Kidney (tissue), 14 donors: ENCODE results near the gene NSMCE4A. TPM values are rescaled to one million over a fixed set of nuclear protein-coding genes. Genes with fewer than 3 reads are reported as not detected.

Source experiments
- DNase-seq, 5 donors: peaks; one replicate each; pipeline ENCODE4 v3.0.0-alpha.2; 2013 to 2020
- FAIRE-seq: peaks from 2 replicates; lab custom pipeline; 2012; peaks lifted over from hg19 to GRCh38; lab: Jason Lieb, UNC
- H3K27ac ChIP-seq, 2 donors: one replicate each; pipeline ENCODE4 v1.7.0; 2013; ENCODE audit warnings: low read depth in 2 of 2, low read length in 2 of 2, inconsistent platforms in 1 of 2
- H3K27me3 ChIP-seq: one replicate; pipeline ENCODE4 v1.7.1; 2013; ENCODE audit warnings: low read length, inconsistent platforms; ENCODE audit not compliant: control insufficient read depth, insufficient read depth
- H3K36me3 ChIP-seq, 3 donors: one replicate each; pipeline versions ENCODE4 v1.7.0 to v1.7.1; 2013; ENCODE audit warnings: low read length in 3 of 3, control low read depth in 1 of 3, inconsistent platforms in 1 of 3; ENCODE audit not compliant: insufficient read depth in 3 of 3, control insufficient read depth in 2 of 3
- H3K4me1 ChIP-seq, 3 donors: one replicate each; pipeline versions ENCODE4 v1.7.0 to v1.7.1; 2013; ENCODE audit warnings: low read length in 3 of 3, inconsistent platforms in 1 of 3, low read depth in 1 of 3; ENCODE audit not compliant: control insufficient read depth in 2 of 3, insufficient read depth in 2 of 3
- H3K4me3 ChIP-seq, 3 donors: one replicate each; pipeline versions ENCODE4 v1.7.0 to v1.8.1; 2013; ENCODE audit warnings: low read length in 3 of 3, control low read depth in 1 of 3, inconsistent platforms in 1 of 3
- H3K9ac ChIP-seq, 3 donors: one replicate each; pipeline versions ENCODE4 v1.7.0 to v1.7.1; 2013; ENCODE audit warnings: low read length in 3 of 3, control low read depth in 1 of 3, inconsistent platforms in 1 of 3
- H3K9me3 ChIP-seq, 3 donors: one replicate each; pipeline versions ENCODE4 v1.7.0 to v1.7.1; 2013; ENCODE audit warnings: low read length in 3 of 3, control low read depth in 1 of 3, inconsistent platforms in 1 of 3; ENCODE audit not compliant: control insufficient read depth in 2 of 3, insufficient read depth in 1 of 3
- intact Hi-C: fragments of 100-400 bp; cut with DNase I; formaldehyde crosslinking; loops from one replicate; pipeline ENCODE4 v1.11.1; 2022
- polyA plus RNA-seq: library from polyadenylated mRNA; stranded (reverse); fragments of 350-450 nt; fragmentation: Illumina TruSeq; extraction: RNeasy Lipid Tissue Mini Kit (QIAGEN cat#74804); gene quantifications from one replicate; pipeline ENCODE4 v1.2.3, GENCODE V29; 2014; ENCODE audit warnings: low read depth, low replicate concordance; ENCODE audit not compliant: insufficient read depth
- total RNA-seq: library from RNA; stranded (reverse); fragmentation: NEBNext Ultra II Directional; extraction: Animal tissue kit (Norgen Biotek cat#: 25700); gene quantifications from one replicate; pipeline ENCODE4 v1.2.1, GENCODE V29; 2021
- TF ChIP-seq, protein P1 (sequence below): IDR thresholded peaks from 3 replicates; pipeline ENCODE4 v1.5.1; 2012; ENCODE audit warnings: mild to moderate bottlenecking, moderate library complexity, borderline replicate concordance; ENCODE audit not compliant: insufficient read depth; ENCODE audit errors: extremely low read depth
- donor health status: control.
- donor health status: control.
- donor health status: control.
- donor health status: control.
- donor health status: control.
- donor health status: DM: yes; HTN: yes; CAD: no.
- donor health status: Normal renal cell carcinoma (clear cell type).

The NSMCE4A gene
- total and polyA plus RNA-seq, 2 donors from 2014 or later: 36.3 to 36.4 TPM

DNA sequence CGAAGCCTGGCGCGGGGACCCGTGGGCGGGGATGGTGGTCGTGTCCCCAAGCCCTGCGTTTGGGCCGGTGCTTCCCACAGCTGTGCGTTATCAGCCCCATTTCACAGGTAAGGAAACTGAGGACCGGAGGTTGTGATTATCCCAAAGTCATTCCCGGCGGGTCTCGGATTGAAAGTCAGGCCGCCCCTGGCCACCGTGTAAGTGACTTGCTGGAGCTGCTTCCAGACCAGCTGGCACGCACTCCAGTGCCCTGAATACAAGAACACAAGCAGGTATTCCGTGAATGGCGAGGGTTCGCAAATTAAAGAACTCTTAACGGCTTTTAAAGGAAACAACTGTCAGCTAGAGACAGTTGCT lies 46.5 kb downstream of the NSMCE4A start:
- DNase-seq (no peak), FAIRE-seq (no peak)
- H3K27me3 ChIP-seq: no peaks in the 10 kb centered on the region
- H3K4me3 ChIP-seq: peak overlapping the region; percentile 65 to 94 (median 80)
- TF ChIP-seq, protein P1, sequence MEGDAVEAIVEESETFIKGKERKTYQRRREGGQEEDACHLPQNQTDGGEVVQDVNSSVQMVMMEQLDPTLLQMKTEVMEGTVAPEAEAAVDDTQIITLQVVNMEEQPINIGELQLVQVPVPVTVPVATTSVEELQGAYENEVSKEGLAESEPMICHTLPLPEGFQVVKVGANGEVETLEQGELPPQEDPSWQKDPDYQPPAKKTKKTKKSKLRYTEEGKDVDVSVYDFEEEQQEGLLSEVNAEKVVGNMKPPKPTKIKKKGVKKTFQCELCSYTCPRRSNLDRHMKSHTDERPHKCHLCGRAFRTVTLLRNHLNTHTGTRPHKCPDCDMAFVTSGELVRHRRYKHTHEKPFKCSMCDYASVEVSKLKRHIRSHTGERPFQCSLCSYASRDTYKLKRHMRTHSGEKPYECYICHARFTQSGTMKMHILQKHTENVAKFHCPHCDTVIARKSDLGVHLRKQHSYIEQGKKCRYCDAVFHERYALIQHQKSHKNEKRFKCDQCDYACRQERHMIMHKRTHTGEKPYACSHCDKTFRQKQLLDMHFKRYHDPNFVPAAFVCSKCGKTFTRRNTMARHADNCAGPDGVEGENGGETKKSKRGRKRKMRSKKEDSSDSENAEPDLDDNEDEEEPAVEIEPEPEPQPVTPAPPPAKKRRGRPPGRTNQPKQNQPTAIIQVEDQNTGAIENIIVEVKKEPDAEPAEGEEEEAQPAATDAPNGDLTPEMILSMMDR: no peak
- H3K9me3 ChIP-seq: no peaks in the 10 kb centered on the region
- H3K27ac ChIP-seq: peak overlapping the region; percentile 93 to 96
- H3K36me3 ChIP-seq: no peaks in the 10 kb centered on the region
- H3K4me1 ChIP-seq: peaks cover 0 to 16% (median 2%) of the 10 kb centered on the region in 3 donors
- peak overlapping the region; percentile 69 to 97 (median 88) for H3K9ac ChIP-seq
- intact Hi-C loops: no loop called here

DNA sequence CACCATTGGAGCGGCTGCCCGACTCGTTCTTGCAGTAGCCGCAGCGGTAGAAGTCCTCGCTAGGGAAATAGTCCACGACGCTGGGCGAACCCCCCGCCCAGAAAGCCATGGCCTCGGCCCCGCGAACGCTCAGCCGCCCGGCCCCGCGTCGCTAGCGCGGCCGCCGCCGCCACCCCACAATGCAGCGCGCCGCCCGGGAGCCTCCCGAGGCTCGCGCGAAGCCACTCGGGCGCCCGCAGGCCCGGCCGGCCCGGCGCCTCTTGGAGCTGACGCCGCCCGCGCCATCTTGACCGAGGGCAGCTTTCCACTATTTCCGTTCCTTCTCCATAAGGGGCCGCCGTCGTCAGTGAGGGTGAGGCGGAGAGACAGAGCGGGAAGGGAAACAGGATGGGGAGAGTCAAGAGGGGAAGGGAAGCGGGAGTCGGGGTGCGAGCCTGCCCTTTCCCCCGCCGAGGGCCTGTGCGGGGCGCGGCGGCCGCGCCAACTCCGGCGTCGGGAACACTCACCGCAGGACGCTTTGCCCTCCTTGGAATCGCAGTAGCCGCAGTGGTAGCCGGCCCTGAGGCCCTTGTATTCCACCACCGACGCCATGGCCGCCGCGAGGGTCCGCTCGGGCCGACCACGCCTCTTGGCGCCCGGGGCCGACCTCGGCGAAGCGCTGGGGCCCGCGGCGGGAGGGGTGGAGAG lies 47.0 kb downstream of the NSMCE4A start, which contains the start of gene ATE1:
TSS of gene ATE1 (minus strand) at position 191 of the 687 bp plus-strand sequence. CDS start at position 109, 82 bp downstream.
- no peaks in the 10 kb centered on the region for H3K9me3 ChIP-seq
- intact Hi-C loops: no loop called here
- peak within 1 kb of the TSS; percentile 93 to 96 for H3K27ac ChIP-seq
- DNase-seq: peak; percentile 93 to 98 (median 95)
- peaks cover 0 to 16% (median 2%) of the 10 kb centered on the region in 3 donors for H3K4me1 ChIP-seq
- peak within 1 kb of the TSS; percentile 80 to 94 (median 94) for H3K4me3 ChIP-seq
- peak within 1 kb of the TSS; percentile 76 to 97 (median 88) for H3K9ac ChIP-seq
- TF ChIP-seq, protein P1: no peak
- no peak for FAIRE-seq
- H3K36me3 ChIP-seq: no peaks in the 10 kb centered on the region
- no peaks in the 10 kb centered on the region for H3K27me3 ChIP-seq

DNA sequence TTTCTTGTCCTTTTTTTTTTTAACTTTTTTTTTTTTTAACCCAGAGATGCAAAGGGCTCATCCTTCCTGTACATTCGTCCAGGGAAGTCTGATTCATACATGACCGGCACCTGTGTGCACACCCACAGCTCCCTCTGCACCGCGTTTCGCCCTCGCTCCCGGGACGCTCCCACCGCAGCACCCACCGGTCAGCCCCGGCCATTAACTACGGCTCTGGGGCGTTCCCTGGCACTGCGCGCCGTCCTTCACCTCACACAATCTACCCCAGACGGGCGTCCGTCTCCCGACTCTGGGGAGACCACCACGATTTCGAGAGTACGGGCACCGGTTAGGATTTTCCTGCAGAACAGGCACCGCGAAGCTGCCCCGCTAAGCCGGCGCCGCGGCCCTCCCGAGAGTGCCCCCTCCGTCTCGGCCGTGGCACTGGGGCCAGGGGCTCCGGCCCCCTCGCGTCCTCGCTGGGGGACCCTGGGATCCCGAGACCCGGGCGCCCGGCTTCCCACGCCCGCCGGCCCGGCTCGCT lies 47.6 kb downstream of the NSMCE4A start:
- H3K9me3 ChIP-seq: no peaks in the 10 kb centered on the region
- H3K36me3 ChIP-seq: peaks cover 0 to 2% (median 0%) of the 10 kb centered on the region in 3 donors
- H3K27me3 ChIP-seq: no peaks in the 10 kb centered on the region
- H3K4me3 ChIP-seq: peak overlapping the region; percentile 76 to 94 (median 94)
- H3K27ac ChIP-seq: peak overlapping the region; percentile 93 to 96
- peaks cover 0 to 16% (median 2%) of the 10 kb centered on the region in 3 donors for H3K4me1 ChIP-seq
- peak overlapping the region; percentile 63 to 96 (median 76) for H3K9ac ChIP-seq
- TF ChIP-seq, protein P1: no peak
- FAIRE-seq: no peak
- DNase-seq: peak; percentile 64 to 82 (median 76)
- intact Hi-C loops: no loop called here
